GM18907 (cell line): ENCODE data around the gene NUP188.
"Not testable (repeated sequence)": the region's sequence is repeated elsewhere in the genome, so short reads cannot be mapped to it uniquely, and the experiment has no call there.

Experiments used
- ATAC-seq: cut with Tn5 transposase; IDR thresholded peaks from one replicate; pipeline ENCODE4 v1.9.1; 2021; ENCODE audit warnings: mild to moderate bottlenecking, moderate library complexity; ENCODE audit not compliant: unreplicated experiment

NUP188 gene

DNA sequence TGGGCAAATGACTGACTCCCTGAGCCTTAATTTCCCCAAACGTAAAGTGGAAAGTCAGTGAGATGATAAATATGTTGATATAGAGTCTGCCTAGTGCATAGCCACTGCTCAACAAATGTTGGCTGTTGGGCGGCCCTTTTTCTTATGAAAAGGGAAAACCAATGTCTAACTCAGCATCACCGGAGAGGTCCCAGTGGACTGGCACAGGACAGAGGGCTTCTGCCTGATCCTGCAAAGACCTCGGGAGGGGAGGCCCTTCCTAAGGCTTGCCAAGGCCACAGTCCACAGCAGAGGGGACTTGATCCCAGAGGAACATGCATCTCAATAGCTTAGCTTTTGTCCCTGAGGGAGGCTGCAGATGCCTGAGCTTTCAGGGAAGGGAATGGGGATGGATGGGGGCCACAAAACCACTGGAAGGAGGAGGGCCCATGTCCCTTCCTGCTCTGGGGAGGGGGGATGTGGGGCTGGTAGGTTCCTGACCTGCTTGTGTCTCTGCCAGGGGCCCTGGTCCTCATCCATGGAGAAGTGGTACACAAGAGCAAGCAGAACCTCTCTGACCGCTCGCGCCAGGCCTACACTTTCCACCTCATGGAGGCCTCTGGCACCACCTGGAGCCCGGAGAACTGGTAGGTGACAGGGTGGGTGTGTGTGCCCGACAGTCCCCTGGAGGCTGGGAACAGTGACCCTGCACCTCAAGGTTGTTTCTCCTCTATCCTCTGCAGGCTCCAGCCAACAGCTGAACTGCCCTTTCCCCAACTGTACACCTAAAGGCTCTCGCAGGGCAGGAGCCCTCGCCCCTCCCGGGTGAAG, 6.3 kb upstream of the NUP188 start:
- ATAC-seq = no peak

DNA sequence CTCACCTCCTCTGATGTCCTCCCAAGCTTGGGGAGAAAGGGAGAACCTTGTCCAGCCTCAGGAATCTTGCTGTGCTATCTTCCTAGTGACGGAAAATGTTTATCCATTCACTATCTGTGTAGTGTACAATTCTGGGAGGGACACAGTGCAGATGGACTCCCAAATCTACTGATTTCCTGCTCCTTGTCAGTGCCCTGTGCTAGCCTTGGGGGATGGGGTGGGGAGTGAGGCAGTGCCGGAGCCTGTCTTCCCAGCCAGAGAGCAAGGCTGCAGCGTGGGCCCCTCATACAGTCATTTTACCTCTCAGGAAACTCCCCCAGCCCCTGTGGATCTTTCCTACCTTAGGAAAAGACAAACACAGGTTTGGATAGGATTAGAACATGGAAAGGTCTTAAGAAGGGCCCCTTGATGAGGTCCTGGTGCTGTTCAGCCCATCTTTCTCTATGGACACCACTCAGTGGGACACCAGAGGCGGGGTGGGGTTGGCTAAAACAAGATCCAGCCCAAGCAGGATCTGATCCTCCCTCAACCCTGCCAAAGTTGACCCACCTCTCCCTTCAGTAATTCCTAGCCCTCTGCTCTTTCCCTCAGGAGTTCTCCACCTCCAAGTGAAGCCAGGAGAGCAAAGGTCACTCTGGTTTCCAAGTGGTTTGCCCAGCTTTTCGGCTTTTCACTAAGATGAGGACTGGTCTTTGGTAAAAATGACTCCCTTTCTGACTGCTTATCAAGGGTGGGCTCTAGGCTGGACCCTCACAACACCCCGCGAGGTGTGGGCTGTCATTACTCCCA, 3.5 kb upstream of the NUP188 start:
- no peak for ATAC-seq

DNA sequence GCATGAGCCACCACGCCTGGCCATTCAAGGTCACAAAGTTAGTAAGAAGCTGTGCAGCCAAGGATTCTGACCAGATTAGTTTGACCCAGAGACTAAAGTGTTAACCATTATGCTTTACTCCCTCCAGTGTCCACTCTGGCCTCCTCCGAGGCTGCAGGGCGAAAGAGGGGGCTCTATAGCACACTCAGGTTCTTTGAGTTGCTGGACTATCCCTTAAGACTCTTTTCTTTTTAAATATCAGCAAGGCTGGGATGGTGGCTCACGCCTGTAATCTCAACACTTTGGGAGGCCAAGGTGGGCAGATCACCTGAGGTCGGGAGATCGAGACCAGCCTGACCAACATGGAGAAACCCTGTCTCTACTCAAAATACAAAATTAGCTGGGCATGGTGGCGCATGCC, 2.5 kb upstream of the NUP188 start:
- ATAC-seq = not testable (repeated sequence)

DNA sequence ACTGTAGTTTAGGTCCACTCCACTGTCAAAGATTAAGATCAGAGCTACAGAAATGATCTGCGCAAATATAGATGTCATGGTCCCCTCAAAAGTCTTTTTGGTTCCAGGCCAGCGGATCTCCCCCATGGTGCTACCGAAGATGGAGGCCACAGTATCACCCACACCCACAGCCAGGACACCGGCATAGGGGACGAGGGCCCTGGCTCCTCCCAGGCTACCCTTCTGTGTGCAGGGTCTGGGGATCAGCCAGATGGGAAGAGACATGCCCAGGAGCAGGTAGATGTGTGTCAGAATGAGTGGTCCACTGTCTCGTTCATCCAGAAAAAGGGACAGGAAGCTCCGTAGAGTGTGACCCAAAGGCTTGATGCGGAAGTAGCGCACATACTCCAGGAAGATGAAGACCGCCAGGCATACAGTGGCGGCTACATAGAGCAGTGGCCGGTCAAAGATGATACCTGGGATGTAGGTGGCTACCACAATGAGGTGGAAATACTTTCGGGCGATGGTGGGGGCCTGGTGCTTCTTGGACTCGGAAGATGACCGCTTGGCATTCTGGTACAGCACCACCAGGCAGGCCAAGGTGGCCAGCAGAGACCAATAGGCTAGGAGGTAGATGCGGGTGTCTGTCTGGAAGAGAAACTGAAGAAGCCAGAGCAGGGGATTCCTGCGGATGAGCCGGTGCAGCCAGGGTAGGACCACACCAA, 1.5 kb upstream of the NUP188 start:
- no peak for ATAC-seq

DNA sequence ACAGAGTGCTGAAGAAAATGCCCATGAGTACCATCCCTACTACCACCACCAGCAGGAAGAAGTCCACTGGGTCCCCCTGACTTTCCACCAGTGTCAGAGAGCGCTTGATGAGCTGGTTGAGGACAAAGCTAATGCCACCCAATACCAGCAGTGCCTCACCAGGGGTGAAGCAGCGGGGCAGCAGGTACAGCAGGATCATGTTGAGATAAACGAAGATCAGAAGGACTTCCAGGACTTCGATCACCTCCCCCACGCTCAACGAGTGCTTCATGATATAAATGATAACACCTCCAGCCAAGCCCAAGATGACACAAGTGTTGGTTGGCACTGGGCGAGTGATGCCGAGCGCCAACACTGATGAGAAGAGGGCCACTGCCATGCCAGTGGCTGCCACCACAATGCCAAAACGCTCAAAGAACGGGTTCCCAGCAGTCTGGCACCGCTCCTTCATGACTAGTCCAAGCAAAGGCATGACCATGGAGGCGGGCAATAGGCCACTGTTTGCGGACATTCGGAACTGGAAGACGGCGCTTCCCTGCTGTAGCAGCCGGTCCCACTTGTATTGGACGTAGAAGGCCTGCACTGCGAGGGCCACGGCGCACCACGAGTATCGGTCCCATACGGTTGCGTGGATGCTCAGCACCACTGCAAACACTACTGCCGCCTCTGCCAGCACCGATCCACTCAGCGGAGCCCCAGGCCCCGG, 775 bp upstream of the NUP188 start:
- ATAC-seq = no peak

DNA sequence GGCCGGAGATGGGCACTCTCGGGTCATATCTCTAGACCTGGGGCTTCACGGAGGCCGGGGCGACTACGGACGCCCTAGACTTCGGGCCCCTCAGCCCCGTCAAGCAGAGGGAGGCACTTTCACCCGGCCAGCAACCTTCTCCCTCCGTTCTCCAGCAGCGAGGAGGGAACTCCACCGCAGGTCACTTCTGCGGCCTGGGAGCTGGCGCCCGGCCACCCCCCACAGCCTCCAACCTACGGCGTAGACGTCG, 297 bp upstream of the NUP188 start:
- no peak for ATAC-seq

DNA sequence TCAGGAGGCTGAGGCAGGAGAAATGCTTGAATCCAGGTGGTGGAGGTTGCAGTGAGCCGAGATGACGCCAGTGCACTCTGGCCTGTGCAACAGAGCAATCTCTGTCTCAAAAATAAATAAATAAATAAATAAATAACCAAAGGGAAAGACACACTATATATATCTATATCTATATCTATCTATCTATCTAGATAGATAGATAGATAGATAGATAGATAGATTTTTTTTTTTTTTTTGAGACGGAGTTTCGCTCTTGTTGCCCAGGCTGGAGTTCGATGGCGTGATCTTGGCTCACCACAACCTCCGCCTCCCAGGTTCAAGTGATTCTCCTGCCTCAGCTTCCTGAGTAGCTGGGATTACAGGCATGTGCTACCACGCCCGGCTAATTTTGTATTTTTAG, 13.9 kb downstream of the NUP188 start:
- ATAC-seq = not testable (repeated sequence)

DNA sequence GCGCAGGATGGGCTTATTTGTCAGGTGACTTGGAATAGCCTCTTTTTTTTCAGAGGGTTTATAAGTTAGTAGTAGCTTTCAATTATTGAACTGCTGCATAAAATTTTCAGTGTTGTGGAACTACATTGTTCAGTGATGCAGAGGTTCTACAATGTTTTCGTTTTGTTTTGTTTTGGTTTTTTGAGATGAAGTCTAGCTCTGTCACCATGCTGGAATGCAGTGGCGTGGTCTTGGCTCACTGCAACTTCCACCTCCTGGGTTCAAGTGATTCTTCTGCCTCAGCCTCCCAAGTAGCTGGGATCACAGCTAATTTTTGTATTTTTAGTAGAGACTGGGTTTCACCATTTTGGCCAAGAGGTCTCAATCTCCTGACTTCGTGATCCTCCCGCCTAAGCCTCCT, 22.0 kb downstream of the NUP188 start:
- no peak for ATAC-seq

DNA sequence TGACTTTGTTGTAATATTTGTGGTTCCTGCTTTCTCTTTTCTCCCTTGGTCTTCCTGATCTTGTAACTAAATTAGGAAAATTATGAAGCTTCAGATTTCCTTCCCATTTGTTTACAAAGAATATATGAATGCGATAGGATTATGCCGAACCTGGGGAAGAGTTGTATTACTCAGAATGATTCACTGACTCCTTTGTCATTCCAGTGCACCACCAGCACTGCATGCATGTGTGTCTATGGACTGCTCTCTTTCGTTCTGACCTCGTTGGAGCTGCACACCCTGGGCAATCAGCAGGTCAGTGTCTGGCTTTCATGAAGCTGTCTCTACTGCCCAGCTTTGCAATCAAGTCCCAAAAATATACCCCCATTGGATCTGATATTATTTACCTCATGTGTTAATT, 25.5 kb downstream of the NUP188 start:
- ATAC-seq = no peak

DNA sequence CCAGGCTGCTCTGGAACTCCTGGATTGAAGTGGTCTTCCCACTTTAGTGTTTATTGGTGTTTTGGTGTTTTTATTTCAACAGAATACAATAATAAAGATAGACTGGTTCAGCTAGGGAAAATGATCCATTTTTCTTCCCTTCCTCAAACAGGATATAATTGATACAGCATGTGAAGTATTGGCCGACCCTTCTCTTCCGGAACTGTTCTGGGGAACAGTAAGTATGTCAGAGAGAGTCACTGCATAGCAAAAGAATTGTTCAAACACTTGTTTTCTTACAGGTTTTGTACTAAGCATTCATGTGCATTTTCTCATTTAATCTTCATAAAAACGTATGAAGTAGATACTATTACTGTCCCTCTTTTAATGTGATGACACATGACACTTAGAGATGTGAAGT, 31.6 kb downstream of the NUP188 start:
- ATAC-seq = no peak

DNA sequence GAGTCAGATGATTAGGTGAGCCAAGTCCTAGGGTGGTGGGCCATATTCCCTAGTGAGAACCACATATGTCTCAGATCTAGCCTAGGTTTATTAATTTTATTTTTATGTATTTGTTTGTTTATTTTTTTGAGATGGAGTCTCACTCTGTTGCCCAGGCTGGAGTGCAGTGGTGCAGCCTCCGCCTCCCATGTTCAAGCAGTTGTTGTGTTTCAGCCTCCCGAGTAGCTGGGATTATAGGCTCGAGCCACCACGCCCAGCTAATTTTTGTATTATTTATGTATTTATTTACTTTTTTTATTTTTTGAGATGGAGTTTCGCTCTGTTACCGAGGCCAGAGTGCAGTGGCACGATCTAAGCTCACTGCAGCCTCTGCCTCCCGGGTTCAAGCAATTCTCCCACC, 36.0 kb downstream of the NUP188 start:
- ATAC-seq = no peak

DNA sequence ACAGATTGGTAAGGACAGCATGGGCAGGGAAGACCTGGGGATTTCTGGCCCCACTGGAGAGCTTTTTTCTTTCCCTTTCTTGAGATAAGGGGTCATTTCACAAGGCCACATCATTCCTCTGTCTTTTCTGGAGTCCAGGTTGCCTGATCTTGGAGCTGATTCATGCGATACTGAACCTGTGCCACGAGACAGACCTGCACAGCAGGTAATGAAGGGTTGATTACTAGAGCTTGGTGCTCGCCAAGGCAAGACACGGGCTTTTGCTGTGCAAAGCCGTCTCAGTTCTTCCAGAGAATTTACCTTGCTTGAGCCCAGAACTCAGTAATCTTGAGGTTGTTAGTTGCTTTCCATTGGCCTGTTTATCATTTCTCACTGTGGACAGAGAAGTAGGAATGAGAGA, 39.2 kb downstream of the NUP188 start:
- ATAC-seq = no peak

DNA sequence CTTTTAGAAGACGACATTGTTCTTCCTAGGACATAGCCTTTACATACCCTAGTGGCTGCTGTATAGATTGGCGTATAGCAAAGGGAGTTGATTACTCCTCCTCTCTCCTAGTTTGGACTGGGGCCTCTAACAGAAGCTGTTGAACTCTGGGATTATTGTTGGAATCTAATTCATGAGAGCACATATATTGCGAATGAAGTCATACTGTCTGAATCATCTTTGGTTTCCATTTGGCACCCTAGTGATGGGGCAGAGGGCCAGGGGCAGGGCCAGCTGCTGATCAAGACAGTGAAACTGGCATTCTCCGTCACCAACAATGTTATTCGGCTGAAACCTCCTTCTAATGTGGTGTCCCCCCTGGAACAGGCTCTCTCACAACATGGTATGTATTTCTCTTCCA, 40.3 kb downstream of the NUP188 start:
- no peak for ATAC-seq

DNA sequence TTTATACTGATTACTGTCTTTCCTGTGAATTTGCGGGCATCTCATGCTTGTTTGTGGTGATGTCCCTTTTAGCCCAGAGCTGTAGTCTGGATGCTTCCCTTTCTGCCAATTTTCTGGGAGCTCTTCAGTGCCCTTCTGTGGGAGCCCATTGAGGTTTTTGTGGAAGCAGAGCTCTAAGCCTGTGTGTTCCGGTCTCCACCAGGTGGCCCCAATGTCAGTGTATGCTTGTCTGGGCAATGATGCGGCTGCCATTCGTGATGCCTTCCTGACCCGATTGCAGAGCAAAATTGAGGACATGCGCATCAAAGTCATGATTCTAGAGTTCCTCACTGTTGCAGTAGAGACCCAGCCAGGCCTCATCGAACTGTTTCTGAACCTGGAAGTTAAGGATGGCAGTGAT, 45.5 kb downstream of the NUP188 start:
- ATAC-seq = no peak

DNA sequence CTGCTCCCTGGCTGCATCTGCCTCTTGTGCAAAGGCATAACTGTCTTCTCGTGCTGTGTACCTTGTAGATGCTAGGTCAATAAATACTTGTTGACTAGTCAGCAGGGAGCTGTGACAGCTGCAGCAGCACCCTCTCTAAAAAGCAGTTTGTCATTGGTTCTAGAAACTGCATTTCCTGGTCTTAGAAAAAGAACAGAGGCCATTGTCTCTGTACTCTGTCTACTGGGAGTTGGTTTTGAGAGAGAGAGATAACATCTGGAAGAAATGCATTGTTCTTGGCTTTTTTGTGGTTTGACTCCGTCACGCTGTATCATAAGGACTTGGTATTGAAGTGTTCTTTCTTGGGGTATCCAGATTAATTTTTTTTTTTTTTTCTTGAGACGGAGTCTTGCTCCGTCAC, 48.3 kb downstream of the NUP188 start:
- no peak for ATAC-seq

DNA sequence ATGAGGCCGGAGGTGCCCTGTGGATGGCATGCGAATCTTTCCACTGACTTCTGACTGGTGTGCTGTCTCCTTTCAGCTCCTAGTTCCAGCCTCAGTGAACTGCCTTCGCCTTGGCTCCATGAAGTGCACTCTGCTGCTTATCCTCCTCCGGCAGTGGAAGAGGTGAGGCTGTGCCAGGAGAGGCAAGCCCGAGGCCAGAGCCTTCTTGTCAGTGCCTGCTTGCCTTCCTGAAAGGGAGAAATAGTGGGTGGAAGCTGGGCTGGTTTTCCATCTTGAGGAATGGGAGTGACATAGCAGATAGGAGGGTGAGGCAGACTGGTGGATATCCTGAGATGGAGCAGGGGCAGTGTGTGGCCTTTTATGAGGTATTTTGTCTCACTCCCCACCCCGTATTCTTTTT, 51.0 kb downstream of the NUP188 start:
- no peak for ATAC-seq

DNA sequence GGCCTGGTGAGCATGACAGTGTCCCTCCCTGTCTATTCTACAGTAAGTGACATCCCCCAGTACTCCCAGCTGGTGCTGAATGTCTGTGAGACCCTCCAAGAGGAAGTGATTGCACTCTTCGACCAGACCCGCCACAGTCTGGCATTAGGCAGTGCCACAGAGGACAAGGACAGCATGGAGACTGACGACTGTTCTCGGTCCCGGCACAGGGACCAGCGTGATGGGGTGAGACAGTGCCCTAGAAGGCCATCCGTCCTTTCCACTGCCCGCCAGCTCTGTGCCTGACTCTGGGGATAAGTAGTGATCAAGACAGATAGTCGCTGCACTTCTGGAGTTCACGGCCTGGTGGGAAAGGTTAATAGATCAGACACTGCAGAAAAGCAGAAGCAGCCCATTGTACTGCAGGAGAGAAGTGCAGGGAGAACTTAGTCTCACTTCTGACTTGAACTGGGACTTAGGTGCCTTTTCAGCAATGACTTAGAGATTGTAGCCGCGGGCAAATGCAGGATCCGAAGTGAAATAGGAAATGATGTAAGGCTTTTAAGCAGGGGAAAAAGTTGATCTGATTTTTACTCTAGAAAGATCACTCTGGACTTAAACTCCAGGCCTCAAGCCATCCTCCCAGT, 52.2 kb downstream of the NUP188 start:
- ATAC-seq = no peak

DNA sequence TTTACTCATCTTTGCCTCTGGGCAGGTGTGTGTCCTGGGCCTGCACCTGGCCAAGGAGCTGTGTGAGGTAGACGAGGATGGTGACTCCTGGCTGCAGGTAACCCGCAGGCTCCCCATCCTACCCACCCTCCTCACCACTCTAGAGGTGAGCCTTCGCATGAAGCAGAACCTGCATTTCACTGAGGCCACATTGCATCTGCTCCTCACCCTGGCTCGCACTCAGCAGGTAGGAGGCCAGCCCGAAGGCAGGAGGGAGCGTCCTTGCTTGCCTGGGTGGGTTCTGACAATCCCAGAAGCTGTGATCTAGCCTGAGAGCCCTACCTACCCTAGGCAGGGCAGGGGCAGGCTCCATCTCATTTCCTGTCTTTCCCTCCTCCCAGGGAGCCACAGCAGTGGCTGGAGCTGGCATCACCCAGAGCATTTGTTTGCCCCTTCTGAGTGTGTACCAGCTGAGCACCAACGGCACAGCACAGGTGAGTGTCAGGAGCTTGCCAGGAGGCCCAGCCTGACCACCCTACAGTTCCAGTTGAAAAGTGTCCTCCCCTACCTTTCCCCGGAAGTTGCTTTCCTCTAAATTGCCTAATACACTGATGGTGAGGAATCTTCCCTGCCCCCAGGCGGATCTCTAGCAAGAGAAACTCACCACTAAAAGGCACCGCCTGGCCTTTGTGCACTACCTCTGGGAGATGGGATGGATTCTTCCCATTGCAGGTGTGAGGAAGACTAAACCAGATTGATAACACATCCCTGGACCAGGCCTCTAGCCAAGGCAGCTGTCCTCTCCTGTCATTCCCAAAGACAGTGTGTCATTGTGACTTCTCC, 54.2 kb downstream of the NUP188 start:
- no peak for ATAC-seq

DNA sequence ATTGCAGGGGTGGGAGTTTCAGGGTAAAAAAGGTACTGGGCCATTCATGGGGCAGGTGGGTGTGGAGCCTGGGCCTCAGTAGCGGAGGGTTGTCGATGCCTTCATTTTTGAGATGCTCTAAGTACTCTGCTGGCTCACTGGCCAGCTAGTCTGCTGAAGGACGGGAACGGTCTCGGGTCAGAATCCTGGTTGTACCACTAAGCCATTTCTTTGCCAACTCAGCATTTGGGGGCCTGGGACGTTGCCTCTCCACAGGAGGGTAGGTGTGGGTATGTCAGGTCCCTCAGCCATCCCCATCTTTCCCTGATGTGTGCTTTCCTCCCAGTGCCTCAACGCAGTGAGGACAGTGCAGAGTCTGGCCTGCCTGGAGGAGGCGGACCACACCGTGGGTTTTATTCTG, 55.5 kb downstream of the NUP188 start:
- ATAC-seq = no peak

DNA sequence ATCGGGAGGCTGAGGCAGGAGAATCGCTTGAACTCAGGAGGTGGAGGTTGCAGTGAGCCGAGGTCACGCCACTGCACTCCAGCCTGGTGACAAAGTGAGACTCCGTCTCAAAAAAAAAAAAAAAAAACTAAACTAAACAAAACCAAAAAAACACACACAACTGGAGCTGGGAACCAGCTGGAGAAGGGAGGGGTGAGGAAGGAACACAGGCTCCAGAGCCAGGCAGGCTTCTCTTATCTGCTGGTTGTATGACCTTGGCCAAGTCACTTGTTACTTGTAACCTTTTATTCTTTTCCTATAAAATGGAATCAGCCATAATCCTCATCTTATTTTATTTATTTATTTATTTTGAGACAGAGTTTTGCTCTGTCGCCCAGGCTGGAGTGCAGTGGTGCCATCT, 56.7 kb downstream of the NUP188 start:
- ATAC-seq = not testable (repeated sequence)
